Activated T-cell treated with anti-CD3 and anti-CD28 coated beads, Interleukin-2, amount 50 U/mL, for 24 hours (primary cell): Measurements from ENCODE around the gene HJURP.

Experiments used
- DNase-seq: peaks from one replicate; pipeline ENCODE4 v3.0.0-alpha.2; 2020
- H3K27ac Mint-ChIP-seq: 2 replicates; pipeline ENCODE4 v1.8.0; 2020; ENCODE audit warnings: mild to moderate bottlenecking, mixed read lengths
- H3K27me3 Mint-ChIP-seq: 2 replicates; pipeline ENCODE4 v1.8.0; 2020; ENCODE audit warnings: mixed read lengths
- H3K36me3 Mint-ChIP-seq: 2 replicates; pipeline ENCODE4 v1.8.0; 2020; ENCODE audit warnings: low read depth, mixed read lengths
- H3K4me1 Mint-ChIP-seq: 2 replicates; pipeline ENCODE4 v1.8.0; 2020; ENCODE audit warnings: low read depth, mixed read lengths
- H3K4me3 Mint-ChIP-seq: 2 replicates; pipeline ENCODE4 v1.8.0; 2020; ENCODE audit warnings: mild to moderate bottlenecking, moderate library complexity, mixed read lengths
- H3K9me3 Mint-ChIP-seq: 2 replicates; pipeline ENCODE4 v1.8.0; 2020; ENCODE audit warnings: mixed read lengths

The HJURP gene

DNA sequence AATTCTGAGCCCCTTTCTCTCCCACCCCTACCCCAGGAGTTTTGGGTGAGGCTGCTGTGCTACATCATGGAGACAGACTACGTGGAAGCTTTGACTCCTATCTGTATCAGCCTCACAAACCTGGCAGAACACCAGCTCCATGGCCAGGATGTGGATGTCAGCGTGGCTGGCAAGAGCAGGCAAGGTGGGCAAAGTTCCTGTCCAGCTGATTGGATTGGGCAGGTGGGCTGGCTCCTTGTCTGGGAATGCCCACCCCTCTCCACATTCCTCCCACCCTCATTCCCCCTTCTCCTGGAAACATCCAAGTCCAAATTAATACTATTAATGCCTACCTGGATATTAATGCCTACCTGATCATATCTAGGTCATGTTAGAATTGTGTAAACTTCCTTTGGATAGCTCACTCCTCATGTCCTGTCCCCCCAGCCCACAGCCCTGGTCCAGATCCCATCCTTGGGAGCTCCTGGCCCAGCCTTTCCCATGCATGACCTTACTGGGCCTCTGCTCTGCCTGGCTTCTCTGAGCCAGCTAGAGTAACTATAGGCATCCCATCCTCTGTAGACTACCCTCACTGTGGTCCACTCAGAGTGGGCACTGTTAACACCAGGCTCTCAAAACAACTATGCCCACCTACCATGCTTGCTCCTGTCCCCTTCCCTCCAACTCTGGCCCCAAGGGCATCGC lies 52.1 kb downstream of the HJURP start:
- no peaks in the 10 kb centered on the region for H3K9me3 Mint-ChIP-seq
- no peaks in the 10 kb centered on the region for H3K36me3 Mint-ChIP-seq
- H3K4me3 Mint-ChIP-seq: no peak overlapping the region
- no peak for DNase-seq
- peaks cover 22% of the 10 kb centered on the region for H3K27me3 Mint-ChIP-seq
- no peak overlapping the region for H3K27ac Mint-ChIP-seq
- H3K4me1 Mint-ChIP-seq: peaks cover 2% of the 10 kb centered on the region

GRCh38 chr2:233801357-233802131 lies 52.8 kb downstream of the HJURP start:
- Mint-ChIP-seq H3K9me3 (no peaks in the 10 kb centered on the region), H3K27me3 (peaks cover 22% of the 10 kb centered on the region), H3K4me1 (peaks cover 2% of the 10 kb centered on the region), H3K4me3 (no peak overlapping the region), H3K27ac (no peak overlapping the region), H3K36me3 (no peaks in the 10 kb centered on the region)
- peak; percentile 19 for DNase-seq

GRCh38 chr2:233800208-233800607 lies 54.1 kb downstream of the HJURP start:
- no peak for DNase-seq
- no peak overlapping the region for H3K27ac Mint-ChIP-seq
- no peaks in the 10 kb centered on the region for H3K36me3 Mint-ChIP-seq
- H3K4me3 Mint-ChIP-seq: no peak overlapping the region
- H3K27me3 Mint-ChIP-seq: peaks cover 22% of the 10 kb centered on the region
- peaks cover 2% of the 10 kb centered on the region for H3K4me1 Mint-ChIP-seq
- no peaks in the 10 kb centered on the region for H3K9me3 Mint-ChIP-seq

- peak; percentile 15 for DNase-seq
- Mint-ChIP-seq H3K27me3 (peaks cover 22% of the 10 kb centered on the region), H3K9me3 (no peaks in the 10 kb centered on the region), H3K36me3 (no peaks in the 10 kb centered on the region), H3K4me3 (no peak overlapping the region), H3K27ac (no peak overlapping the region), H3K4me1 (peaks cover 2% of the 10 kb centered on the region)
Measured at GRCh38 chr2:233799716-233800115, 54.6 kb downstream of the HJURP start.

DNA sequence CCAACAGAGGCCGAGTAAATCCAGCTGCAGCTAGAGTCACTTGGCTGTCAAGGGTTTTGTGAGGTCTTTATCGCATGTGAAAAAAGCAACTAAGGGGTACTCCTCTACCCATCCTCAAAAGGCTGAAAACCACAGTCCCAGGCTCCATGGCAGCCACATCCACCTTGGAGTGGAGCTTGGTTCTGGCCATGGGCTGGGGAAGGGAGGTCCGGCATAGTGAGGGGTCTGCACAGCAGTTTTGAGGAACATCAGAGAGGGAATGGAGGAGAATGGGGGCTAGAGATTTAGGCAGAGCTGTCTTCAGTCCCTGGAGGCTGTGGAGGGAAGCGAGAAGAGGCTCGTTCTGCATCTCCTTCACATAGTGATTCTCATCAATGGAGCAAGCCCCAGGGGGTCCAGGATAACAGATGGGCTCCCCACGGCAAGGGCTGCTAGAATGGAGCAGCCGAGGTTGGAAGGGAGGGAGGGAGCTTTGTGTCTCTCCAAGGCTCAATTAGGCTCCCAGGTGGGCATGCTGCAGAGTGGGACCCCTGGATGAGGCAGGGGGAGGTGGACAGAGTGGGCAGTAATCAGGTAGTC lies 55.2 kb downstream of the HJURP start:
- H3K4me3 Mint-ChIP-seq: no peak overlapping the region
- peaks cover 18% of the 10 kb centered on the region for H3K27me3 Mint-ChIP-seq
- H3K9me3 Mint-ChIP-seq: no peaks in the 10 kb centered on the region
- no peak for DNase-seq
- H3K36me3 Mint-ChIP-seq: no peaks in the 10 kb centered on the region
- no peak overlapping the region for H3K27ac Mint-ChIP-seq
- H3K4me1 Mint-ChIP-seq: peaks cover 2% of the 10 kb centered on the region

- H3K27ac Mint-ChIP-seq: no peak overlapping the region
- peak; percentile 20 for DNase-seq
Measured at GRCh38 chr2:233798335-233799086, 55.8 kb downstream of the HJURP start.

DNA sequence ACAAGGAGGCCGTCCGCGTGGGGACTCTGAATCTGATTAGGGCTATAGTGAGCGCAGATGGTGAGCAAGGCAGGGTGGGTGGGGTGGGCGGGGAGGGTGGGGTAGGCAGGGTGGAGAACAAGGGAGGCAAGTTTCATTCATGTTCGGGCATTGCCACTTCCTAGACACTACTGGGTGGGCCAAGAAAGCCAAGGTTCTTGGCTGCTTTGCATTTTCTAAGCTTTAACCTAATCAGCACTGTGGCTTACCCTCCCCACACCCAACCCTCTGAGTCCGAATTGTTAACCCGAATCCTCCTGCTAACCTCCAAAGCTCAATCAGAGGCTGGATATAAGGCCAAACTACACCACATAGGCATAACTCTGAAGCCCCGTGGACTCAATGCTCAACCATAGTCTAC lies 58.1 kb downstream of the HJURP start:
- H3K27ac Mint-ChIP-seq: no peak overlapping the region
- H3K4me1 Mint-ChIP-seq: peaks cover 2% of the 10 kb centered on the region
- H3K9me3 Mint-ChIP-seq: no peaks in the 10 kb centered on the region
- no peaks in the 10 kb centered on the region for H3K36me3 Mint-ChIP-seq
- H3K27me3 Mint-ChIP-seq: peaks cover 2% of the 10 kb centered on the region
- no peak for DNase-seq
- H3K4me3 Mint-ChIP-seq: no peak overlapping the region

More at GRCh38 chr2:233798335-233799086, 55.8 kb downstream of the HJURP start:
- Mint-ChIP-seq H3K27me3 (peaks cover 17% of the 10 kb centered on the region), H3K4me1 (peaks cover 2% of the 10 kb centered on the region), H3K9me3 (no peaks in the 10 kb centered on the region), H3K36me3 (no peaks in the 10 kb centered on the region), H3K4me3 (no peak overlapping the region)

- H3K27me3 Mint-ChIP-seq: peaks cover 2% of the 10 kb centered on the region
- no peaks in the 10 kb centered on the region for H3K9me3 Mint-ChIP-seq
- no peak overlapping the region for H3K4me3 Mint-ChIP-seq
- no peak for DNase-seq
- H3K4me1 Mint-ChIP-seq: no peaks in the 10 kb centered on the region
- no peaks in the 10 kb centered on the region for H3K36me3 Mint-ChIP-seq
- H3K27ac Mint-ChIP-seq: no peak overlapping the region
Measured at GRCh38 chr2:233795735-233796171, 58.6 kb downstream of the HJURP start.

GRCh38 chr2:233794128-233794658 lies 60.1 kb downstream of the HJURP start:
- Mint-ChIP-seq H3K27ac (no peak overlapping the region), H3K9me3 (no peaks in the 10 kb centered on the region), H3K36me3 (no peaks in the 10 kb centered on the region), H3K27me3 (peaks cover 2% of the 10 kb centered on the region), H3K4me3 (no peak overlapping the region), H3K4me1 (no peaks in the 10 kb centered on the region)
- peak; percentile 16 for DNase-seq

DNA sequence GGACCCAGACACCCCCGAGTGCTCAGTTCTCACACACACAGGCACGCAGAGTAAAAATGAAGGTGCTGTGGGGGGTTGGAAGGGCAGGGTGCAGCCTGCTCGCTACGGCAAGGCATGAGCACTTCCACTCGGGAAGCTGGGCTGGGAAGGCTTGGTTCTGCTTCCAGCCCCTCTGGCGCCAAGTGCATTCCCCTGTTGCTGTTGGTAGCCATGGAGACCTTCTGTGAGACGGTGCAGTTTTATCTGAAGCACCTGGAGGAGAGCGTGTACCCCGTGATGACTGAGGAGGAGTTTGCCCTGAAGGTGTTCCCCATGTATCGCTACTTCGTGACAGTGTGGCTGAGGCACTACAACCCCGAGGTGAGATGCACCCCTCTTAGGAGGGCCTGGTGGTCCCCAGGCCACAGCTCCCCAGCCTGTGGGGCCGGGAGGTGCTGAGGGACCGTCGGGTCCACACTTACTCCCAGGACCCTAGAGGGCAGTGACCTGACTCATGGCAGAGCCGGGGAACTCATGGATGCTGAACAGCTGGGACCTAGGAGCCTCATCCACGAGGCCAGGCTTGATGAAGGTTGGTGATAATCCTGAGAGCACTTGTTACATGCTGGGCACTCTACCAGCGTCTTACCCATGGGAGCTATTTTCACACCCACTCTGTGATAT lies 60.7 kb downstream of the HJURP start:
- Mint-ChIP-seq H3K36me3 (no peaks in the 10 kb centered on the region), H3K27me3 (peaks cover 2% of the 10 kb centered on the region), H3K27ac (no peak overlapping the region), H3K9me3 (no peaks in the 10 kb centered on the region), H3K4me3 (no peak overlapping the region), H3K4me1 (no peaks in the 10 kb centered on the region)
- no peak for DNase-seq

- Mint-ChIP-seq H3K4me1 (no peaks in the 10 kb centered on the region), H3K4me3 (no peak overlapping the region), H3K27me3 (no peaks in the 10 kb centered on the region), H3K36me3 (no peaks in the 10 kb centered on the region), H3K27ac (no peak overlapping the region), H3K9me3 (no peaks in the 10 kb centered on the region)
- DNase-seq: no peak
Measured at GRCh38 chr2:233792720-233793119, 61.6 kb downstream of the HJURP start.

DNA sequence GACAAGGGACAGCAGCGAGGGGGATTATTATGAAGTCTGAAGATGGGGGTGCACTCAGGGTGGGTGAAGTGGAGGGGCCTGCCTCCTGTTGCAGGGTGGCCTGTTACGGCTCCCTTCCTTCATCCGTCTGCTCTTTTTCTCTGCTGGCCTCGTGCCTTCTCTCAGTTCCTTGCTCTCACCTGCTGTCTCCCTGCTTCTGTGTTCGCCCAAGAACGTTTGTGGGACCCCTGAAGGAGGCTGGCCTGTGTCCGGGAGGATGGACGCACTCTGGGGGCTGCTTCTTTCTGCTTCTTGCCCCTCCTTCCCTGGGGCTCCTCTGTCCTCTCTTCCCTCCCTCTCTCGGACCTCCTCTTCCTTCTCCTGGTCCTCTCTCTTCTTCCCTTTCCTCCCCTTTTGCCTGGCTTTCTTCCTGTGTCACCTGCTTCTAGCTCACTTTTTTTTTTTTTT lies 62.4 kb downstream of the HJURP start:
- H3K27me3 Mint-ChIP-seq: no peaks in the 10 kb centered on the region
- no peak overlapping the region for H3K4me3 Mint-ChIP-seq
- no peaks in the 10 kb centered on the region for H3K9me3 Mint-ChIP-seq
- no peaks in the 10 kb centered on the region for H3K36me3 Mint-ChIP-seq
- no peak overlapping the region for H3K27ac Mint-ChIP-seq
- DNase-seq: no peak
- H3K4me1 Mint-ChIP-seq: no peaks in the 10 kb centered on the region

DNA sequence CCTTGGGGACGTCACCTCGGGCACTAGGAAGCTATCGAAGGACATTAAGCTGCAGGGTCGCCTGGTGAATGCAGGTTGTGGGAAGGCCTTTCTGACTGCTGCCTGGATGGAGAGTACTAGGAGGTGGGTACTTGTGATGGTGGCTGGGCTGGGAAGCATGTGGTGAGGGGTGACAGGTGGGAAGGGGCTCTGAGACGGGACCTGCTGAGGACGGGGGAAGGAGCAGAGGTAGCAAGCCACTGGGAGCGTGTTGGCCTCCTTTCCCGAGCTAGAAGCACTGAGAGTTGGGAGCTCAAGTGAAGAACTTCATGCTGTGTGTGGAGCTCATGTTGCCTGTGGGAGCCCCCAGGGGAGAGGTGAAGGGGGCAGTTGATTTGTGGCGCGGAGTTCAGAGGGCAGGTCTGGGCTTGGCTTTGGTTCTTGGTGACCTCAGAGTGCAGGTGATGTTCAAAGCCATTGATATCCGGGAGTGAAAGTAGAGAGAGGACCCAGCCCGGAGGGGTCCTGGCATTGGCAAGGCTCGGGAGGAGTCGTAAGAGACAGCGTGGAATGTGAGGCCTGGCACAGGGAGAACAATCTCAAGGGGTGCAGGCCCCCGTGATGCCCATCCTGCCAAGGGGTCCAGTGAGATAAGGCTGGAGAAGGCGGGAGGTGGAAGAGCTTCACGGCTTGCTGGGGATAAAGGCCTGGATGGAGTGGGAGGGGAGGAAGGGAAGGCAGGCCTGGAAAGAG lies 63.0 kb downstream of the HJURP start:
- no peaks in the 10 kb centered on the region for H3K4me1 Mint-ChIP-seq

More for the DNA sequence above, 63.0 kb downstream of the HJURP start:
- DNase-seq: no peak
- no peaks in the 10 kb centered on the region for H3K36me3 Mint-ChIP-seq
- no peaks in the 10 kb centered on the region for H3K27me3 Mint-ChIP-seq
- no peak overlapping the region for H3K4me3 Mint-ChIP-seq
- no peaks in the 10 kb centered on the region for H3K9me3 Mint-ChIP-seq
- no peak overlapping the region for H3K27ac Mint-ChIP-seq
